ENCODE data around the gene UQCRC1. TPM values are rescaled to one million over a fixed set of nuclear protein-coding genes. Genes with fewer than 3 reads are reported as not detected.

Gene UQCRC1
- polyA plus RNA-seq, 2 of the 4 experiments (the other 2 are of a cell fraction), result 256 to 279 TPM

- CTCF ChIA-PET, result no interaction called here
- DNase-seq (ENCODE audit: low read depth in 1 of 2, low spot score in 1 of 2), result no peak
Observed at GRCh38 chr3:48585411-48585810, 24.0 kb downstream of the UQCRC1 start.

GRCh38 chr3:48584836-48585235 lies 24.6 kb downstream of the UQCRC1 start:
- H3K4me2 ChIP-seq, result no peak overlapping the region
- H3K27ac ChIP-seq, result no peak overlapping the region
- H3K4me3 ChIP-seq, result no peak overlapping the region
- TF ChIP-seq JUNB (IDR thresholded peaks at IDR 0.05), result no peak
- DNase-seq (ENCODE audit: low read depth in 1 of 2, low spot score in 1 of 2) (no peak), ATAC-seq (no peak), FAIRE-seq (no peak)
- 90% methylated on average over 2 of the region's 9 CpGs for WGBS (ENCODE audit: missing lambda C conversion rate)
- ChIA-PET POLR2A (no interaction called here), CTCF (no interaction called here)
- H3K9me3 ChIP-seq, result no peaks in the 10 kb centered on the region
- H3K4me1 ChIP-seq, result no peaks in the 10 kb centered on the region; the same call in 2 of the 3 replicates

More at GRCh38 chr3:48585411-48585810, 24.0 kb downstream of the UQCRC1 start:
- Histone ChIP-seq H3K9me3 (no peaks in the 10 kb centered on the region), H3K4me1 (peaks cover 6% of the 10 kb centered on the region; the same call in 2 of the 3 replicates), H3K4me2 (no peak overlapping the region), H3K27ac (no peak overlapping the region), H3K4me3 (no peak overlapping the region)
- TF ChIP-seq SREBF2 (IDR thresholded peaks at IDR 0.05) (no peak), KDM1A (IDR thresholded peaks at IDR 0.05; ENCODE audit: low read depth) (no peak), RCOR1 (IDR thresholded peaks at IDR 0.05; ENCODE audit: low read depth, low read length) (no peak), E2F6 (IDR thresholded peaks at IDR 0.05; ENCODE audit: borderline replicate concordance, low read depth) (no peak), CBX2 (IDR thresholded peaks at IDR 0.05; ENCODE audit: borderline replicate concordance, low read depth) (no peak), KDM5A (IDR thresholded peaks at IDR 0.05) (no peak), POLR2A (IDR thresholded peaks at IDR 0.05; ENCODE audit: low read length) (no peak), ELK1 (IDR thresholded peaks at IDR 0.05; ENCODE audit: low read depth, low read length) (no peak), HES2 (IDR thresholded peaks at IDR 0.05) (no peak), FOXS1 (CRISPR knock-in tag; IDR thresholded peaks at IDR 0.05) (no peak), RNF2 (IDR thresholded peaks at IDR 0.05; ENCODE audit: borderline replicate concordance, low read depth) (no peak), ZC3H11A (IDR thresholded peaks at IDR 0.05) (no peak), EP300 (IDR thresholded peaks at IDR 0.05) (no peak), HEYL (CRISPR knock-in tag; IDR thresholded peaks at IDR 0.05) (no peak), CTCF (IDR thresholded peaks at IDR 0.05) (no peak)
- TF ChIP-seq, protein P1, sequence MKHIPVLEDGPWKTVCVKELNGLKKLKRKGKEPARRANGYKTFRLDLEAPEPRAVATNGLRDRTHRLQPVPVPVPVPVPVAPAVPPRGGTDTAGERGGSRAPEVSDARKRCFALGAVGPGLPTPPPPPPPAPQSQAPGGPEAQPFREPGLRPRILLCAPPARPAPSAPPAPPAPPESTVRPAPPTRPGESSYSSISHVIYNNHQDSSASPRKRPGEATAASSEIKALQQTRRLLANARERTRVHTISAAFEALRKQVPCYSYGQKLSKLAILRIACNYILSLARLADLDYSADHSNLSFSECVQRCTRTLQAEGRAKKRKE (CRISPR knock-in tag; IDR thresholded peaks at IDR 0.05; ENCODE audit: low read depth), result no peak
- TF ChIP-seq, protein P2, sequence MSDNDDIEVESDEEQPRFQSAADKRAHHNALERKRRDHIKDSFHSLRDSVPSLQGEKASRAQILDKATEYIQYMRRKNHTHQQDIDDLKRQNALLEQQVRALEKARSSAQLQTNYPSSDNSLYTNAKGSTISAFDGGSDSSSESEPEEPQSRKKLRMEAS (IDR thresholded peaks at IDR 0.05), result no peak
- POLR2A ChIA-PET, result no interaction called here
- 95% methylated on average over 6 of the region's 8 CpGs for WGBS (ENCODE audit: missing lambda C conversion rate)
- FAIRE-seq (no peak), ATAC-seq (no peak)

All from A549 (cell line).